LNCaP clone FGC (cell line): ENCODE measurements around the gene CBFA2T2.
"Not testable (repeated sequence)": the region's sequence is repeated elsewhere in the genome, so short reads cannot be mapped to it uniquely, and the experiment has no call there.

ENCODE experiments used
- DNase-seq: peaks from one replicate; pipeline ENCODE4 v3.0.0-alpha.2; 2011; ENCODE audit warnings: low read depth
- H3K4me3 ChIP-seq: 2 replicates; pipeline ENCODE4 v1.5.1; 2011; ENCODE audit warnings: mild to moderate bottlenecking, low read depth, low read length, control low read depth
- CTCF ChIP-seq: IDR thresholded peaks from 2 replicates; pipeline ENCODE4 v1.5.1; 2012; ENCODE audit warnings: mild to moderate bottlenecking; ENCODE audit not compliant: control insufficient read depth, insufficient read depth; ENCODE audit errors: extremely low read depth

Gene CBFA2T2

GRCh38 chr20:33644313-33645071 lies 154.6 kb downstream of the CBFA2T2 start:
- no peak overlapping the region for H3K4me3 ChIP-seq
- no peak for TF ChIP-seq CTCF
- DNase-seq: no peak

GRCh38 chr20:33645072-33645358 lies 155.1 kb downstream of the CBFA2T2 start:
- H3K4me3 ChIP-seq: no peak overlapping the region
- no peak for TF ChIP-seq CTCF
- DNase-seq: peak; percentile 92

- H3K4me3 ChIP-seq: no peak overlapping the region
- no peak for TF ChIP-seq CTCF
- DNase-seq: no peak
Measured at GRCh38 chr20:33645396-33645795, 155.5 kb downstream of the CBFA2T2 start.

- no peak overlapping the region for H3K4me3 ChIP-seq
- no peak for DNase-seq
- no peak for TF ChIP-seq CTCF
Measured at GRCh38 chr20:33646191-33646590, 156.3 kb downstream of the CBFA2T2 start.

GRCh38 chr20:33646959-33647602 lies 157.2 kb downstream of the CBFA2T2 start:
- H3K4me3 ChIP-seq, DNase-seq: not testable (repeated sequence)

GRCh38 chr20:33647603-33648395 lies 157.9 kb downstream of the CBFA2T2 start:
- TF ChIP-seq CTCF: peak; percentile 24; the same call in 1 of the 2 replicates
- peak; percentile 95 for DNase-seq
- H3K4me3 ChIP-seq: peak overlapping the region; percentile 7; the same call in 1 of the 2 replicates

- no peak for TF ChIP-seq CTCF
- DNase-seq: no peak
- H3K4me3 ChIP-seq: no peak overlapping the region
Measured at GRCh38 chr20:33648396-33649004, 158.6 kb downstream of the CBFA2T2 start.
